ENCODE measurements around the gene VPS35.
"Not testable (repeated sequence)": the region's sequence is repeated elsewhere in the genome, so short reads cannot be mapped to it uniquely, and the experiment has no call there.

Gene VPS35

DNA sequence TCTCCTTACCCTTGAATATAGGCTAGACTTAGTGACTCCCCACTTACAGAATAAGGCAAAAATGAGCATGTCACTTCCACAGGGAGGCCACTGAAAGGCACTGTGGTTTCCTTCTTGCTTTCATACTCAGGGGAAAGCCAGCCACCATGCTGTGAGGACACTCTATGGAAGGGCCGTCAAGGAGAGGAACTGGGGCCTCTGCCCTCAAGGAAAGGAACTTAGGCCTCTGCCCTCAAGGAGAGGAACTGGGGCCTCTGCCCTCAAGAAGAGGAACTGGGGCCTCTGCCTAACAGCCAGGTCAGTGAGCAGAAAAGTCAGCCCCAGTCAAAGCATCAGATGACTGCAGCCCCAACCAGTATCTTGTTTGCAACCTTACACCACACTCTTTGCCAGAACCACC, 30.1 kb downstream of the VPS35 start:
- no peak for DNase-seq (ENCODE audit: low spot score)

DNA sequence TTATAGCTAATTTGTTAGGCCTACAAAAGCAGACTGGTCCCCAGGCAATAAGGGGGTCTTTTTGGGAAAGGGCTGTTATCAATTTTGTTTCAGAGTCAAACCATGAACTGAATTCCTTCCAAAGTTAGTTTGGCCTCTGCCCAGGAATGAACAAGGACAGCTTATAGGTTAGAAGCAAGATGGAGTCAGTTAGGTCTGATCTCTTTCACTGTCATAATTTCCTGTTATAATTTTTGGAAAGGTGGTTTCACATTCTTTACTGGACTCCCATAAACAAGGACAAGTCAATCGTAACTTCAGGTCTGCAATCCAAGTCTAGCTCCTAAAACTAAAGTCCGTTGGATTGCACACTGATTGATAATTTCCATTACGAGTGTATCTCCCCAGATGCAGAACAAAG, 37.7 kb downstream of the VPS35 start:
- no peak for DNase-seq (ENCODE audit: low spot score)

DNA sequence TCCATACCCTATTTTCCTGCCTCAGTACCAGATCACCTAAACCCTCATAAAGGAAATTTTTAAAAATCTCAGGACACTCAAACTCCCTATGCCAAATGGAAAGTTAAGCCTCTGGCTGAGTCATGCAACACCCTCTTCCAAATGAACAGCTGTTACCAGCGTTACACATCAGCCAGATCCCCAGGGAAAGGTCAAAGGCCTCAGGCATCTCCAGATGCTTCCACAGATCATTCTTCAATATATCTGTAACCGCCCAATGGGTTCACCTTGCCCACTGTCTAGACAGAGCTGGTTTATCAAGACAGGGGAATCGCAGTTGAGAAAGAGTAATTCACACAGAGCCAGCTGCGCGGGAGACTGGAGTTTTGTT, 38.7 kb downstream of the VPS35 start:
- no peak for DNase-seq (ENCODE audit: low spot score)

DNA sequence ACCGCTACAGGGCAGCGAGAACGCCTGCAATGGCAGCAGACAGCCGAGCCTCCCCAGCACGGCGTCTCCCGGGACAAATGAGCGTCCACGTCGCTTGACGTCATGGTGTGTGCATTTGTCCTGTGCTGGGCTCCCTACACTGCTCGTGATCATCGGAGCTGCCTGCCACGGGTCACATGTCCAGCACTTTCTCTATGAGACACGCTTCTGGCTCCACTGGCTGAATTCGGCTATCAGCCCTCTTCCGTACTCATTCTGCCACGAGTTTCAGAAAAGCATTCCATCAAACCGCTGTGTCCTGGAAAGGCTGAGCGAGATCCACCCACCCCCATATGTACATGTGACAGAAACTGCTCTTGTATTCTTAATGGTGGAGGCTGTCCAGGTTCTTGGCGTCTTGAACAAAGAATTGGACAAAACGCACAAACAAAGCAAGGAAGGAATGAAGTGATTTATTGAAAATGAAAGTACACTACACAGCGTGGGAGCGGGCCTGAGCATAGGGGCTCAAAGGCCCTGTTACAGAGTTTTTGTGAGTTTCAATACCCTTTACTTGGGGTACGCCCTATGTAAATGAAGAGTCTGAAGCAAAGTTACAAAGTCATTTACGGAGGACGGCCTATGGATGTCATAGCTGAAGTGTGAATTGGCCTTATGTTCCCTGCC, 39.3 kb downstream of the VPS35 start:
- no peak for DNase-seq (ENCODE audit: low spot score)

DNA sequence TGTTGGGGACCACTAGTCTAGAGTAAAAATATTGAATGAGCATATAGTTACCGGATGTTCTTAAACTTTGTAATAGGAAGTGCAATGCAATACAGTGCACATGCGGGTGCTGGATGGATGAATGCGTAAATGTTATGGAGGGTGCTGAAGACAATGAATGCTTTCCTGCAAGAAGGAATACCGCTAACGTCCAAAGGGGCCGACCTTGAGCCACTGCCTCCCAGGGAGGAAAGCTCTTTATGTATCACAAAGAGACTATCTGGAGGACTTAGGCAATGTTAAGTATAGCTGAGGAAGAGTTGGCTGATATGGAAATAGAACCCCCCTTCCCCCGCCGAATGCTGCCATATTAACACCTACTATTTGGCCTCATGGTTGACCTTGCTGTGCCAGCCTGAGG, 40.3 kb downstream of the VPS35 start:
- no peak for DNase-seq (ENCODE audit: low spot score)

DNA sequence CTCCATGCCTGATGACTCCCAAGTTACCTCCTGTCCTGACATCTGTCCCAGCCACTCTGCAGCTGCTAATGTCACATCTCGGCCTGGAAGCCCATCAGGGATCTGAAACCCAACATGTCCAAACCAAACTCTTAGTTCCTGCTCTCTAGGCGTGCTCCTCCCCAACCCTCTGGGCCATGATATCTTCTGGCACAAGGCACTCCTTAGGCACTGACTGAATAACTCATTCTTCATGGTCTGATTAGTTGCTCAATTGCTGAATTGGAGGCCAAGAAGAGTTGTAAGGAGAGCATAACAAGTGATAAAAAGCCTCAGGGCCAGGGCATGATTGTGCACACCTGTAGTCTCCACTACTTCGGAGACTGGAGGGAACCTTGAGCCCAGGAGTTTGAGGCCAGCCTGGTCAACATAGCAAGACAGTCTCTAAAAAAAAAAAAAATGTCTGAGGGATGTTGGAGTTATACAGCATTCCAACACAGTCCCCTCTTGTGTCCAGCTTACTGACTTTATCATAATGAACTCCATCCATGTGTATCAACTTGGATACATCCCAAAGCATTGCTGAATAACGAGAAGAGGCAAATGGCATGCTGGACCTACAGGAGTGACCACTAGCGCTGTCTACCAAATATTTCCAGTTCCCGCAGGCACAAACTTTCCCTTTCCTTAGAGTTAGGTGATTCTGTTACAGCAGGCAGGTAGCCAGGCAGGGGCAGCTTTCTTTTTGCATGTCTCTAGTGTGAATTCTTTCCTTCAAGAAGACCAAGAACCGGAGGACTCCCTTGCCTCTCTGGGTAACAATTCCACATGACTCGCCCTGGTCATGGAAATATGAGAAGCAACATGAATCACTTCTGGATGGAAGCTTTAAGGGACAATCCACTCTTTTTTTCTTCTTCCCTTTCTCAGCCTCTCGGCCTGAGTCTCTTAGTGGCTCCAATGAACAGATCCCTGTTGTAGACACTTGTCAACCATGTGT, 49.7 kb downstream of the VPS35 start:
- no peak for DNase-seq (ENCODE audit: low spot score)

DNA sequence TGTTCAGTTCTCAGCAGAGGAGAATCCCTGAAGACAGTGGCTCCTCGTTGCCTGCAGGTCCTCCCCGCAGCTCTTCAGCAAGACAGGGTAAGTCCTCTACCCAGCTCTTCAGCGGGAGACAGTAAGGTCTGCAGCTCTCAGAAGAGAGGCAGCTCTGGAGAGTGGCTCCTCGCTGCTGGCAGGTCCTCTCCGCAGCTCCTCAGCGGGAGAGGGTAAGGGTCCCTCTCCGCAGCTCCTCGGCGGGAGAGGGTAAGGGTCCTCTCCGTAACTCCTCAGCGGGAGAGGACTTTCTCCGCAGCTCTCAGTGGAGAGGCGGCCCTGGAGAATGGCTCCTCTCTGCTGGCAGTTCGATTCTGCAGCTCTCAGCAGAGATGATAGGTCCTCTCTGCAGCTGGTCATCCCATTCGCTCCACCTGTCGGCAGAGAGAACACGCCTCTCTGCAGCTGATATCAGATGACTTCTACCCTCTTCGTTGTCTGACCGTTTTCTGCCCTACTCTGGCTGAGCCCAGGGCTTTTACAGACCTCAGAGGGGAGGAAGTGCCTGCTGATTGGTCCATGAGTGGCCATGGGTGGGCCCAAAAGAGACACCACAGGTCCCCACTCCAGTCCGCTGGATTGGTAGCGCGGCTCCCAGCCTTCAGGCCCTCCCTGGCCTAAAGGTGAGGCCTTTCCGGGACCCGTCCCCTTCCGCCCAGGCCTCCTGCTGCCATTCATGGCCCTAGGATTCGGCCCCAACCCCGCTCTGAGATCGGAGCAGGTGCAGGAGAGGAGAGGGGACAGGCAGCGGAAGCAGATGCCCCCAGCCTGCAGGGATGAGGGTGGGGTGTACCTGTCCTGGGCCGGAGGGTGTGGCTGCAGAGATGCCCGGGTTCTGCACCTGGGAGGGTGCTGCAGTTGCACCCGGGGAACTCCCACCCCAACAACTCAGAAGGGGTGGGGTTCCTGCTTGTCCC, 55.9 kb downstream of the VPS35 start:
- peak; percentile 46 for DNase-seq (ENCODE audit: low spot score)

DNA sequence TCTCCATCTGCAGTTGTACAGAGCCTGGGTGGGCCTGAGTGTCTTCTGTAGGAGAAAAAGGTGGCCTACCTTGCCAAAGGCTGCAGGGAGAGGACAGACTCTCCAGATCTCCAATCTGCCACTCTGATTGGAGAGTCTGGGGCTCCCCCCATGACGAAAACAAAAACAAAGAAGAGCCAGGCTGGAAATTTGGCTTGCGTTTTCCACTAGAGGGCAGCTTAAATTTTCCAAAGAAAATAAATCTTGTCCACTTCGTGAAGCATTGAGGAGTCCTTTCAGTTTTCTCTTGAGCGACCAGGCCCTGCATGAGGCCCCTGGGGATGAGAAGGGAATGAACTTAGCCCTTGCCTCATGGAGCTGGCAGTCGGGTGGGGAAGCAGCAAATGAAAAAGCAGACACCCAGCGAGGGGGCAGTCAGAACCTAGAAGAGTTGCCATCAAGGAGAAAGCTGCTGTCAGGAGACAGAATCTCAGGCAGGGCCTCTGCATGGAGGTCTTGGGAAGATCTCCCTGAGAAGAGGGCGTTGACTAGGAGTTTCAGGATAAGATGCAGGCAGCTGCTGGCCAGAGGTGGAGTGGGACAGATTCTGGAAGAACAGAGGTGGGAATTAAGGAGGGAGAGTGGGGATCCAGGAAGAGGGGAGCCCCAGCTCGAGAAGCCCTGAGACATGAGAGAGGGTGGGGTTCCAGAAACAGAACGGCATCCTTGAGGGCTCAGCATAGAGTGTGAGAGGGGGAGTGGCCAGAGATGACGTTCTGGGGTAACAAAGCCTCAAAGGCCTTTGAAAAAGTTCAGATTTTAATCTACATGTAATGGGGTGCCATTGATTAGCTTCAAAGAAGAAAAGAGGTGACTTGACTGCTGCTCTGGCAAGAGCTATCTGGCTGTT, 59.4 kb downstream of the VPS35 start:
- DNase-seq (ENCODE audit: low spot score) = peak; percentile 61

DNA sequence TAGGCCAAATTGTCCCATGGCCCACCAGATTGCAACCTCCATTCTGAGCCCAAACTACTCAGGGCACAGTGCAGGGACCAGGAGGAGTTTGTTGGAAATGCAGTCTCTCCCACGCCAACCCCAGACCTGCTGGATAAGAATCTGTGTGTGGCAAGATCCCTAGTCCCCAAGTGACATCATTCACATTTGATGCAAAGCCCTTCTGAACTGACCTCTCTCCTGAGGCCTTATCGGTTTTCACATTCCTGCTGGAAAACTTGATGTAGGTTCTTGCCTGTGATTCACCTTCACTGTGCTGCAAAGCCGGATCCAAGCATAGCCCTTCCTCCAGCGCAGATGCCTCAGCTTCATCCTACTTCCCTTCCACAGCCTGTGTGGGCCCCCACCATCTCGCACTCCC, 61.2 kb downstream of the VPS35 start:
- DNase-seq (ENCODE audit: low spot score) = no peak

DNA sequence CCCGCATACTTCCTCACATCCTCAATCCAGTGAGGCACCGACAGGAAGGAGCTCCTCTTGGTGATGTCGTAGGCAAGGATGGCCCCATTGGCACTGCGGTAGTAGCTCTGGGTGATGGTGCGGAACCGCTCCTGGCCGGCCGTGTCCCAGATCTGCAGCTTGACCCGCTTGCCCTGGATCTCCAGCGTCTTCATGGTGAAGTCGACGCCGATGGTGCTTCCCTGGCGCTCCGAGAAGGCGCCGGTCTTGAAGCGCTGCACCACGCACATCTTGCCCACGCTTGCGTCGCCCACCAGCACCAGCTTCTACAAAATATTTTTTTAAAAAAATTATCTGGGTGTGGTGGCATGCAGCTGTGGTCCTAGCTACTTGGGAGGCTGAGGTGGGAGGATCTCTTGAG, 62.3 kb downstream of the VPS35 start:
- DNase-seq (ENCODE audit: low spot score) = not testable (repeated sequence)

DNA sequence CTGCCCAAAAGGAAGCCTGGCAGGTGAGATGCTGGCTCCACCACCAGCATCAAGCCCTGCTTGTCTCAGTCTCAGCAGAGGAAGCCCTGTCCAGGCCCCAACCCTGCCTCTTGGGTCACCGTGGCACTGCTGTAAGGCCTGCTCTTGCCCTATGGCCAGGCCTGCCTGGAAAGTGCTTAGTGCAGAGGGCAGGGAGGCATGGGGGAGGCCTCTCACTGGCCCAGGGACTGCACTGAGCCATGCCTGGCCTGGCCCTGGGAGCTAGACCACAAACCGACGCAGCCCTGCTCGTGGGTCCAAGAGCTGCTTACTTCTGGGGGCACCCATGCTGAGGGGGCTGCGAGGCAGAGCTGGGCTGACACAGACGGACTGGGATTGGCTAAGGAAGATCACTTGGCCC, 64.1 kb downstream of the VPS35 start:
- not testable (repeated sequence) for DNase-seq (ENCODE audit: low spot score)

DNA sequence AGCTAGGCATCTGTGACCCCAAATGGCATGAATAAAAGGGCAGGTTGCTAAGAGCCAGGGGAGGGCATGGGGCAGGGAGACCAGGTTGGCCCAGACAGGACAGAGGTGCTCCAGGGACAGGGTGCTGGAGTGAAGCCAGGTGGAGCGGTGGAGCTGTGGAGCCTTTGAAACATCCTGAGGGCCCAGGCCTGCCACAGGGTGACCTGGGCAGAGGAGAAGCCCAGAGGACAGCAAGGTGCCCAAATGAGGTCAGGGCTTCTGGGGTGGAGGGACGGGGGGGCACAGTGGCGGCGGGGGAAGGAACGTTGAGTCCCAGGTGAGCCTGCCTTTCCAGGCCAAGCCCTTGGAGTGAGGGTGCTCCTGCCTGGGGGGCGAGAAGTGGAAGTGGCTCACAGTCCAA, 65.3 kb downstream of the VPS35 start:
- DNase-seq (ENCODE audit: low spot score) = not testable (repeated sequence)

DNA sequence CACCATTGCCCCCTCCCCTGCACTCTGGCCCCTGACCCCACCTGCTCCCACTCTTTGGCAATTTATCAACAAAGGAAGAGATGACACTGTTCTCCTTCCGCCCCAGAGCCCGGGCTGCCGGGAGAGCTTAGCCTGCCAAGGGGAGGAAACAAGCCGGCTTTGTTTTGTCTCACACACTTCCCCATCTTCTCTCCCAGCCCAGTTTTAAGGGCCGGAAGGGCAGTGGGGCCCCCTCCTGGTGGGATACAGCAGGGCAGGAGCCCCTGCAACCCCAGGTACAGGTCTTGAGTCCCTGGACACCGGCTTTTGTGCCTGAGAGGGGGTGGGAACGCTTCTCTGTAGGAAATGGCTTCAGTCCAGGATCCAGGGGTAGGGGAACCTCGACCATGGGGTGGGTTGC, 65.7 kb downstream of the VPS35 start:
- not testable (repeated sequence) for DNase-seq (ENCODE audit: low spot score)

DNA sequence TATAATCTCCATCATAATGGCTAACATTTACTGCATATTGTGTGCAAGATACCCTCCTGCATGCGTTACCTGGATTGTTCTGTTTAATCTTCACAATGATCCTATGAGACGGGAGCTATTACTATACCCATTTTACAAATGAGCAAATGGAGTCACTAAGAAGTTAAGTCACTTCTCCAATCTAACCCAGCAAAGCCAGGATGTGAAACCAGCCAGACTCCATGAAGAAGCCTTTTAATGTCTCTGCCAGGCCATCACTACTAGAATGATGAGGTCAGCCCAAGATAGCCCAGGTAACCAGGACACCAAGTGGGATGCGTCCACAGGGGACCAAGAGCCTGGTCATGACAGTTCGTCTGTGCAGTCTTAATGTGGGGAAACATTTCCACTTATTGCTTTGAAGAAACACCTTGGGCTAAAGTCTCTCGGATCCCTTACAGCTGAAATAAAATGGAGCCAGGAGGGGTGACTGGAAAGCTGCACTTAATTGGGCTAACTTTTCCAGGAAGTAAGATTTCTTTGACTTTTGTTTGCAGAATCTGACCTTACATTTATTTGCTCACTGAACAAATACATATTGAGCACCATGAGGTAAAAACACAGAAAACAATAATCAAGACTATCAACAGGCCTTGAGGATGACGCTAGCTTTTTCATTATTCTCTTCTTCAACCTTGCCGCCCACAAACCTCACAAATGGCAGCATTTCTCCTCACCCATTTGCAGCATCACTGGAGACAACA, 66.9 kb downstream of the VPS35 start:
- DNase-seq (ENCODE audit: low spot score) = no peak

DNA sequence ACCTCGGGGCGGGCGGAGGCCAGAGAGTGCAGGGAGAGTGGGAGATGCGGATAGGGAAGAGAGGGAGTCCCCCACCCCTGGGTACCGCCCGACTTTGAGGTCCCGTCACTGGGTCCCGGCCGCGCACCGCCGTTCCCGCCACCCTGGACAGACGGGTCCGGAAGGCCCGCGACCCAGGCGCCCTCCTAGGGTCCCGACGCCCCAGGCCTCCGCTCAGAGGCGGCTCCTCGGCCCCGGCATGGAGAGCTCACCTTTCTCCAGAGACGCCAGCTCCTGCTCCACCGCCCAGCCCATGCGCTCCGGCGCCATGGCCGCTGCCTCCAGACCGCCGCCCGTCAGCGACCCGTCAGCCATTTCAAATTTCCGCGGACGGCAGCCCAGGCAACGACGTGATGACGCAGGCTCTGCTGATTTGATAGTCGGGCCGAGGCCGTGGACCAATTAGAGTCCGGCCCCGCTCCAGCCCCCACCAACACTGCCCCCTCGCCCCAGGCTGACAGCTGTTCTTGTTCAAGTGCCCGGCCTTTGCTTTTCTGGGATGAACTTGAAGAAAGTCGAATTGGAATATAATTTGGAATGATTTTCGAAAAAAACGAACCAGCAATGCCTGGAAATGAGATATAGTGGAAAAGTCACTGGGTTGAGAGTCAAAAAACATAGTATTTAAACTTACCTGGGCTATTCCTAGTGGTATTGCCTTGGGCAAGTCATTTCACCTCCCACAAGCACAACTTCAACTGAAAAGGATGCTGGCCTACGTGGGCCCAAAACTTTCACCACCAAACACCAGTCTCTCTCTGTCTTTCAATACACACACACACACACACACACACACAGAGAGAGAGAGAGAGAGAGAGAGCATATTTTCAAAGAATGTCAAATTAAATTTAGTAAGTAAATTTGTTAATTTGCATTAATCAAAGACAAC, 67.7 kb downstream of the VPS35 start, which contains the start of gene SHCBP1:
Gene SHCBP1, minus strand, starts transcription at position 374 of the 928 bp plus-strand sequence. Its CDS starts 20 bp downstream, at position 354.
- DNase-seq (ENCODE audit: low spot score) = peak; percentile 96

DNA sequence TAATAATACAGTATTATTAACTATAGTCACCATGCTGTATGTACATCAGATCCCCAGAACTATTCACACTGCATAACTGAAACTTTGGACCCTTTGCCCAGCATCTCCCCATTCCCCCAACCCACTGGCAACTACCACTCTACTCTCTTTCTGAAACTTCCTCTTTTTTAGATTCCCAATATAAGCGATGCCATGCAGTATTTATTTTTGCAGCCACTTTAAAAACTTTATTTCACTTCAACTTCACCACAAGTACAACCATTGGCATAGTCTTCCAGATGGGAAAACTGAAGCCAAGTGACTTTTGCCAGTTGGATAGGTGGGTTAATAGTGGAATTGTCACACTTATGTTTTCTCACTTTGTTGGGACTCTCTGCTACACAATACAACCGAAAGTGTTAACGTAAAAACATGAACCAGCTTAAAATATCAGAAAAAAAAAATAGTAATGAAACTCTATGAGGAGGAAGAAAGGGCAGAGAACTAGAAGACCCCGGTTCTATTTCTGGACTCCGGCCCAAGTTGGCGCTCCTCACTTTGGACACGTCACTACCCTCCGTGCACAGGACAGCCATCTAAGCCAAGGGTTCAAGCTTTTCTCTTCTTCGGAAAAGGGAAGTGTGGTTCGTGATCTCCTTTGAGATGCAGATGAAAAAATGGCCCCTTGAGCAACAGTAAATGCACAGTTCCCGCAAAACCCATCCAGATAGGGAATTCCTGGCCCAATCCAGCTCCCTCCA, 68.5 kb downstream of the VPS35 start:
- no peak for DNase-seq (ENCODE audit: low spot score)

DNA sequence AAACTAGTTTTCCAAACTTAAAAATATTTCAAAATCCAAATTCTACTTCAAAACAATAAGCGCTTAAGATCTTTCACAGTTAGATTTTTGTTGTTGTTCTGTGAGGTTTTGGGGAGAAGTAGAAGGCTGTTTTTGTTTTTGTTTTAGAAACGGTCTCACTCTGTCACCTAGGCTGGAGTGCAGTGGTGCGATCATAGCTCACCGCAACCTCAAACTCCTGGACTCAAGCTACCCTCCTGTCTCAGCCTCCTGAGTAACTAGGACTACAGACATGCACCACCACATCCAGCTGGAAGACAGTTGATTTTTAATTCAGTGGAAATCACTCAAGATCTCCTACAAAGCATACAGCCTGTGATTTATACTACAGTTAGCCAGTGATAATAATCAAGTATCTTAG, 70.5 kb downstream of the VPS35 start:
- no peak for DNase-seq (ENCODE audit: low spot score)

DNA sequence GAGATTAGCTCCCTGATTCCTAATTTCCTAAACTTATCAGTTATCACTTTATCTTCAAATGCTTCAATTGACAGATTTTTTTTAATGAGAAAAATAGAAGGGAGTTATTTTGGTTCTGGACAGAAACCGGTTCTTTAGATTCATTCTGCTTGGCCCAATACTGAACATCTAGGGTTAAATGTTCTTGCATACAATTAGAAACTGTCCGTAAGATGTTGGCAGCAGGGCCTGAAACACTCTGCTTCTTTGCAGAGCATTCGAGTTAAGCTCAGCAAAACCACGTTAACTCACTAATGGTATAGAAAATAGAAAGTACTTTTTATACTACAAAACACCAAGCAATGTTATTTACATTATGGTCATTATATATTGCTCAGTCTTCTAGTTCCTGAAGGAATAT, 75.0 kb downstream of the VPS35 start:
- DNase-seq (ENCODE audit: low spot score) = no peak

DNA sequence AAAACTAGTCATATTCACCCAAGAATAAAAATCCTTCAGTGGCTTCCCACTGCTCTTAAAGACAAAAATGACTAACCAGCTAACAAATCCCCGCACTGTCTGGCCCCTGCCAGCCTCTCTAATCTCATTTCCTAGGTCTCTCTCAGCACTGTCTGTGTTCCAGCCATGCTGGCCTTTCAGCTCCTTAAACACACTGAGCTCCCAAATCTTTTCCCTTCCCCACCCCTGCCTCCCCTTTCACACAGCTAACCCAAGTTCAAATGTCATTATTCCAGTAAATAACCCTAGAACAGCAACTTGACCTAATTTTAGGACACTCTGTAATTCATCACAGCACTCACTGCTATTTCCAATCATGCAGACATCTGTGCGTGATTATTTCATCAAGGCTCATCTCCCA, 75.6 kb downstream of the VPS35 start:
- no peak for DNase-seq (ENCODE audit: low spot score)

All from iPS-NIHi11 (cell line).